Fibroblast of the aortic adventitia (primary cell): ENCODE measurements around the gene RBM10. TPM values are rescaled to one million over a fixed set of nuclear protein-coding genes. Genes with fewer than 3 reads are reported as not detected.

Source experiments
- DNase-seq: peaks from one replicate; pipeline ENCODE4 v3.0.0-alpha.2; 2010; ENCODE audit warnings: low read depth
- H3K4me3 ChIP-seq: 2 replicates; pipeline ENCODE4 v1.5.1; 2011; ENCODE audit warnings: low read depth, mild to moderate bottlenecking, control low read depth, low read length, moderate library complexity
- CTCF ChIP-seq: IDR thresholded peaks from 2 replicates; pipeline ENCODE4 v1.5.1; 2011; ENCODE audit warnings: mild to moderate bottlenecking, low read length, control low read depth, inconsistent platforms; ENCODE audit not compliant: insufficient read depth
- total RNA-seq: library from RNA; depleted of rRNA; stranded (reverse); fragments of >200 nt; gene quantifications from 2 replicates; pipeline ENCODE4 v1.2.3, GENCODE V29; 2012; ENCODE audit warnings: low replicate concordance

The RBM10 gene
- total RNA-seq, 1 donor, result 37.9 TPM

GRCh38 chrX:47206316-47206715 lies 61.3 kb downstream of the RBM10 start:
- DNase-seq, result no peak
- TF ChIP-seq CTCF, result no peak
- H3K4me3 ChIP-seq, result no peak overlapping the region

GRCh38 chrX:47208108-47208507 lies 63.1 kb downstream of the RBM10 start:
- TF ChIP-seq CTCF, result no peak
- no peak overlapping the region for H3K4me3 ChIP-seq
- DNase-seq, result no peak

- DNase-seq, result no peak
- no peak for TF ChIP-seq CTCF
- H3K4me3 ChIP-seq, result no peak overlapping the region
Measured at GRCh38 chrX:47209508-47210238, 64.7 kb downstream of the RBM10 start.

GRCh38 chrX:47210661-47211425 lies 65.8 kb downstream of the RBM10 start:
- no peak overlapping the region for H3K4me3 ChIP-seq
- no peak for DNase-seq
- no peak for TF ChIP-seq CTCF

GRCh38 chrX:47212381-47213293 lies 67.6 kb downstream of the RBM10 start:
- H3K4me3 ChIP-seq, result no peak overlapping the region
- no peak for DNase-seq
- TF ChIP-seq CTCF, result no peak

GRCh38 chrX:47214435-47215077 lies 69.5 kb downstream of the RBM10 start:
- H3K4me3 ChIP-seq, result no peak overlapping the region
- TF ChIP-seq CTCF, result no peak
- no peak for DNase-seq
